Midbrain (tissue), 1 donor: ENCODE data around the gene RGS4.

Experiments used
- DNase-seq: peaks from one replicate; lab custom pipeline; 2025; lab: John Stamatoyannopoulos, UW

RGS4 gene

DNA sequence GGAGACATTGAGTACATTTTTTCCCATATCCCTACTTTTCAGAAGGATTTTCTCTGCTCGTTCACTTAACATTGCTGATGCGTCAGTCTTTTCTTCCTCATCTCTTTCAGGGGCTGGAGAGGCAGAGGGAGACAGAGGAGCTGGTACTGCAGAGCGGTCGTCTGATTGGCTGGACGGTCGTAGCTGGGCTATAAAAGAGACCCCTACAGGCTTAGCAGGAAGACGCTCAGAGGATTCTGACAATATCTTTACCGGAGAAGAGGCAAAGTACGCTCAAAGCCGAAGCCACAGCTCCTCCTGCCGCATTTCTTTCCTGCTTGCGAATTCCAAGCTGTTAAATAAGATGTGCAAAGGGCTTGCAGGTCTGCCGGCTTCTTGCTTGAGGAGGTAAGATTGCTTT is at the start of gene RGS4:
Gene RGS4 (plus strand): TSS at position 220 of the 400 bp plus-strand sequence. CDS start 124 bp downstream, at position 344.
- DNase-seq, result peak; percentile 20

GRCh38 chr1:163022129-163022528 is 47.0 kb upstream of the RGS4 start:
- DNase-seq, result no peak

DNA sequence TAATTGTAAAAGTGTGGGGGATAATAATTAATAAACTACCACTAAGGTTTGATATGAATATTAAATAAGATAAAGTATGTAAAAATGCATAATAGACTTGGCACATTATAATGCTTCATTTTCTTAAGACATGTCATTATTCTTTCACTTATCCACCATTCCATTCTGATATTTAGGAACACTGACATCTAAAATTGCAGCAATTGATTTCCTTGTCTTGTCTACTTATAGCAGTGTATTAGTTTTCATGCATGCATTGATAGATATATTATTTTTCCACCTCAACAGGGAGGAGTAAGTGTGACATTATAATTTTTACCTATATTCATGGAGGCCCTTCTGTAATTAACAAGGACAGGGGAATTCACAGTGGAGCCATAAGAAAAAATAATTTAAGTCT is 41.6 kb upstream of the RGS4 start:
- no peak for DNase-seq

DNA sequence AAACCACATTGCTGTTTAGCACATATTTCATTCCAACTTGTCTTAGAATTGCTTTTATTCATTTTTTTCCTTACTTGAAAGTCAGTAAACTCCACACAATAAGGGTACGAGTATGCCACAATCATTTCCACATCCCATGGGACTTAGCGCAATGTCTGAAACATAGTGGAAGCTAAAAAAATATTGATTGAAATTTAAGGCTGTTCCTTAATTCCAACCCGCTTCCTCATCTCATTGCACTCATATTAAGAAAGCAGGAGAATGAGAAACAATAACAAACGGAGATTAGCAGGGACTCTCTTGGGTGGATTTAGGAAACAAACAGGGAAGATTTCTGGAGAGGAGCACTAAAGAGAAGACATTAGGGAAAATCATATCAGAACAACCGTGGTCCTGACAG is 39.3 kb upstream of the RGS4 start:
- DNase-seq, result no peak

DNA sequence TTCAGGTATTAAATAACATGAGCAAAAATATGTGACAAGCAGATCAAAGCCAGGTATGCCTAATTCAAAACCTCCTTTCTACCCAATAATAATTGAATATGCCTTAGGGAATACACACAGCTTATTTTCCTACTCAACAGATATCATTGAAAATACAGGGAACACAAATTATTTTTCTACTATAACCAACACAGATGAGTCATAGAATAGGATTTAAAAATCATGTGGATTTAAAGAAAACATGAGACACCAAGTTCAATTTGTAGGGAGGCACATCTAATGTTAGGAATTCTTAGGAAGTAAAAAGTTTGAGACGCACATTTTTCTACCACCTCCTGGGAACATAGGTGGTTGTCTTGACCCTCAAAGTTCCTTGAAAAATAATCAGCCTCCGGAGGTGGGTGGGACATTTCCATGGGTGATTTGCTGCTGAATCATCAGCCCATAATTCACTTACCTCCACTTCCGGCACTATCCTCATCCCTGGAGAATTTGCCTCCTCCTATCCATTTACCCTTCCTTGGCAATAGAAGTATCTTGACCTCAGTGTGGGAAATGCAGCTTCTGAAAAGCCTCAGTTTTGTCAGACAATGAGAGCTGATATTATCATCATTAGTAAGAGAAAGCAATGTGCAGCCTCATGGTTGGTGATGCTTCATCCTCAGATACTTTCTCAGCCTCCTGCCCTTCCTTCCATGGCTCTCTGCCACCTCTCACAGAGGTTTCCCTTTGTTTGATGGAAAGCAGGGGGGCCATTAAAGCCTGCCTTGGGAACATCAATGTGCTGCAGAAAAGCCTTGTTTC is 33.5 kb upstream of the RGS4 start:
- no peak for DNase-seq

DNA sequence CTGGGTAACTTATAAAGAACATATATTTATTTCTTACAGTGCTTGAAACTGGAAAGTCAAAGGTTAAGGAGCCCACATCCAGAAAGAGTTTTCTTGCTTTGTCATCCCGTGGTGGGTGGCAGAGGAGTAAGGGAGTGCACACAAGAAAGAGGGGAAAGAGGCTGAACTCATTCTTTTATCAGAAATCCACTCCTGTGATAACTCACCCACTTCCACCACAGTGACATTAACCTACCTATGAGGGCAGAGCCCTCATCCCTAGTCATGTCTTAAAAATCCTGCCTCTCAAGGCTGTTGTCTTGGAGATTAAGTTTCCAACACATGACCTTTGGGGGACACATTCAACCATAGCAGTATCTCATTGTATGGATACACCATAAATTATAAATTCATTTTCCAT is 32.5 kb upstream of the RGS4 start:
- no peak for DNase-seq

DNA sequence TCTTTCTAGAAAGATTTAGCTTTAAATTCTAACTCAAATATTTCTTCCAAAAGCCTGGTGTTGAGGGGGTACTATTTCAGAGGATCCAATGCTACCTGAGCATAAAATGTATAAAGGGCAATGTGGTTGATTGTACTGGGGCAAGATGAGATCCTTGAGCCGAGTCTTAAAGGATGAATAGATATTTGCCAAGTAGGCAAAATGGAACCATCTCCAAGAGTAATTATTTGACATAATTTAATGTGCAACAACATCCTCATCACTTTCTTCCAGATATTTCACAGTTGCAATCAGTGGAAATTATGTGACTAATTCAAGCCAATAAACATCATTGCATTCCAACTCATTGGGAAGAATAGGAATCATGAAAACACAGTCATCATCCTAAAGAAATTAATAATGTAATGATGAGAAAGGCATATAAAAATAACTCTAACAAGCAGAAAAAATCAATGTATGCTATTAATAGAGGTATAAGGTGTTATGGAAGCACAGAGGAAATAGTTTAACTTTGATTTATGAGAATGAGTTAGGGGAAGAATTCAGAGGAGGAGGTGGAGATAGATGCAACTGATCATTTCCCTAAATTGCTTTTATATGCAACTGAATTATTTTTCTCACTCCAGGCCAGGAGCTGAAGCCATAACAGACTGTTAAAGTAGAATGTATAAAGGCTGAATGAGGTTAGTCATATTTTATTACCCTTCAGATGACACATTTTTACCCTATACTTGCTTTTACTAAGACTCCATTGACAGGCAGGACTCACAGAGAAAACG is 30.0 kb upstream of the RGS4 start:
- no peak for DNase-seq

- no peak for DNase-seq
Observed at GRCh38 chr1:163039707-163040093, 29.5 kb upstream of the RGS4 start.

- no peak for DNase-seq
Observed at GRCh38 chr1:163046071-163046470, 23.1 kb upstream of the RGS4 start.

- no peak for DNase-seq
Observed at GRCh38 chr1:163047951-163048659, 21.1 kb upstream of the RGS4 start.

- DNase-seq, result no peak
Observed at GRCh38 chr1:163048869-163049268, 20.3 kb upstream of the RGS4 start.

DNA sequence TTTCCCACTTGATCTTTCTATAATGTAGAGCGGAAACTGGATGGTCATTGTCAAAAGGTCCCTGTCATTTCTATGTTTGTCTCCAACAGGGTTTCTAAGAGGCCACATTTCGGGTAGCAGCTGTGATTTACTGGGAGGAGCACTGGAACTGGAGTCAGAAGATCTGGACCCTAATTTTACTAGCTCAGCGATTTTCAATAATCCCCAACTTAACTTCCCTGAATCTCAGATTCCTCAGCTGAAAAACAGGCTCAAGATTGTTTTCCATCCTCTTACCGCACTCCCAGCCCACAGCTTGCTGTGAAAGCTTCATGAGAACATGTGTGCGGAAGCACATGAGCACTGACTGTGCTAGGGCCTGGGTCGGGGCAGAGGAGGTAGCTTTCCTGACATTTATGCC is 19.9 kb upstream of the RGS4 start:
- no peak for DNase-seq

DNA sequence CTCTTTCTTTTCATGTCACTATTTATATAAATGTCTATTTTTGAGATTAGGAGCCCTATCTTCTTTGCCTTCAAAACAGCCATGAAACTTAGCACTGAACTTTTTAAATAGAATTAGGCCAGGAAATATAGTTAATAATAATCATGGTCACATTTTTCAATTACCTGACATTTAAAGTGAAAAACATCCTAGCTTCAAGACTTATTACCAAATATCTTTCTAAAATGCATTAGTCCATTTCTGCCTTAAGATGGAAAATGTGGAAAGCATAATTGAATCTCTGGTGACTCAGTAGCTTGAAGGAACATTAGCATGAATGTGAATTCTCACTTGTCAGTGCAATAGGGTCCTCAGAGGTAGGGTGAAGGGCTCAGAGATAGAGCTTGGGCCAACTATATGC is 18.7 kb upstream of the RGS4 start:
- no peak for DNase-seq

DNA sequence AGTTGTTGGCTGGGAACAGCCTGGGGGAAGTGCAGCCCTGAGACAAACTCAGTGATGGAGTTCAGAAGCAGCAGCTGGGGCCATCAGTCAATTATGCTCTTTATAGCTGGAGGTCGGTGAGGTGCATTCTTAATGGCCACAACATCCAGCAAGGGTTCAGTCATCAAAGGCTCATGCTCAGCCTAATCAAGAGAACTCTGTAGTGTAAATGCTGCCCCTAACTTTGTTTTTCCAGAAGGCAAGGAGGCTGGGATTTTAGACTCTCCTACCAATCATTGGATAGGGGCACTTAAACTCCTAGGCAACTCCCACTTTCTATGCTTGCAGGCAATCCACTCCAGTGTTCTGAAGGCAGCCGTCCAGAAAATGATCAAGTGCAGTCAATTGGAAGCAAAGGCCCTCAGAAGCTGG is 15.0 kb upstream of the RGS4 start:
- peak; percentile 2 for DNase-seq

DNA sequence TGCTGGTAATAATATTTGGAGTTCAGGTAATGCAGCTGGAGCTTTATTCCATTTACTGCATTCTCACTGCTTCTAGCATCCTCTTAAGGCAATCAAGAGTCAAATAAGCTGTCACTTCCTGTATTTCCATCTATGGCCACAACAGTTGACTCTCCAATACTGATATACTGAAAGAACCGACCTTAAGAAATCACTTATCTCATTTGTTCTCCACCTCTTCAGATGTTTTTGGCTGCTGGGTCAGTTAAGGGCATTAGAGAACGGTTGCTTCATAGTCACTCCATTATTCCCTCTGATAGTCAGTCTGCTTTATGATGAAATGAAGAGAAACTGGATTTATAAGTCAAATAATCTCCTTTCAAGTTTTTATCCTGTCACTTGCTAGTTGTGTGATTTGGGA is 14.2 kb upstream of the RGS4 start:
- no peak for DNase-seq

DNA sequence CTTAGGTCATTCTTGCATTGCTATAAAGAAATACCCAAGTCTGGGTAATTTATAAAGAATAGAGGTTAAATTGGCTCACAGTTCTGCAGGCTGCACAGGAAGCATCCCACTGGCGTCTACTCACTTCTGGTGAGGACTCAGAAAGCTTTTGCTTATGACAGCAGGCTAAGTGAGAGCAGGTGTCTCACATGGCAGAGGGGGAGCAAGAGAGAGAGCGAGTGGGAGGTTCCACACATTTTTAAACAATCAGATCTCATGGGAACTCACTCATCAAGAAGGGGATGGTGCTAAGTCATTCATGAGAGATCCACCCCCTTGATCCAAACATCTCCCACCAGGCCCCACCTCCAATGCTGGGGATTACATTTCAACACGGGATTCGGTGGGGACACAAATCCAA is 13.6 kb upstream of the RGS4 start:
- no peak for DNase-seq

GRCh38 chr1:163056831-163057230 is 12.3 kb upstream of the RGS4 start:
- DNase-seq, result no peak

DNA sequence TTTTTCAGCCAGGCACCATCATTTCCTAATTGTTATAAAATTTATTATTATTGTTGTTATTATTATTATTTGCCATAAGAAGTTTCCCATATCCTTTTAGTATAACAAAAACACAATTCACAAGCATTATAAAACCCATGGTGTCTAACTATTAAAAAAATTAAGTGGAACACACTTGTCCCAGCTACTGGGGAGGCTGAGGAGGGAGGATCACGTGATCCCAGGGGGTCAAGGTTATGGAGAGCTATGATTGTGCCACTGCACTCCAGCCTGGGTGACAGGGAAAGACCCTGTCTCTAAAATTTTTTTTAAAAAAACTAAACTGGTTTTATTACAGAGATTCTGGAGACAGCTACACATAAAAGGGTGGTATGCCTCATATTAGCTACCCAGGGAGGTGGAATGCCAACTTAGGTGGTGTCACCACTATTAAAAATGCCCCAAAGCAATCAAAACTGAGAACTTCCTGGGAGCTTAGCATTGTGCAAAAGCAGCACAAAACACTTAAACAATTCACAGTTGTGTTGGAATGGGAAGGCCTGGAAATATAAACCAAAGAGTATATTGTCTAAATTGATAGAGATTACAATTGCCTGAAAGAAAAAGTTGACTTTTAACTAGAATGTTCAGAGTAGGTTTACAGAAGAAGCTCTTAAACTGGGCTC is 8.7 kb upstream of the RGS4 start:
- no peak for DNase-seq

DNA sequence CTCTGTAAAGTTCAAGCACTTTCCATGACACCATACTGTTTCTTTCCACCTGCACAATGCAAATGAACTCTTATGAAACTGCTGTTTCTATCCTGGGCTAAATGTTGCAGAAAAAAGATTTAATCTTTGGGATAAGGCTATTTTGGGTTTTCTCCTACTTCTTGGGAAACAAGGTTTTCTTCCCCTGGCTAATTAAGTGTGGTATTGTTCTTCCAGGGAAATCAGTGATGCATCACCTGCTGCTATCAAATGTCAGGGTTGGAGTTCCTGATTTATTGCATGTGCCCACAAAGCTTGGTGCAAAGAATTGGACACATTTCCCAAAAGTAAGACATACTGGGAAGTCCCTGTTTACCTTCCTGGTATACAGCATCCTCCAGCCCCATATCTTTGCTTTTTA is 6.0 kb upstream of the RGS4 start:
- DNase-seq, result no peak

GRCh38 chr1:163063610-163064009 is 5.6 kb upstream of the RGS4 start:
- no peak for DNase-seq

- no peak for DNase-seq
Observed at GRCh38 chr1:163066168-163066567, 3.0 kb upstream of the RGS4 start.

GRCh38 chr1:163066686-163067085 is 2.5 kb upstream of the RGS4 start:
- no peak for DNase-seq
